Body of pancreas (tissue), 4 donors: ENCODE measurements around the gene JAML. TPM values are rescaled to one million over a fixed set of nuclear protein-coding genes. Genes with fewer than 3 reads are reported as not detected.

ENCODE experiments used
- ATAC-seq: fragments of 150-250 bp; one replicate; pipeline ENCODE4 v1.9.1; 2016
- DNase-seq, 4 donors: peaks; one replicate each; pipeline ENCODE4 v3.0.0-alpha.2; 2019
- H3K27ac ChIP-seq, 4 donors: fragments of 200-600 bp; sonication (generic); 1 replicate in 3 of 4; 2 replicates in 1 of 4; pipeline versions ENCODE4 v1.5.1 to v1.6.1; 2016 to 2019; ENCODE audit warnings: mild to moderate bottlenecking in 1 of 4, mixed read lengths in 1 of 4, moderate library complexity in 1 of 4
- H3K27me3 ChIP-seq, 2 donors: fragments of 200-600 bp; sonication (generic); one replicate each; pipeline ENCODE4 v1.6.0; 2016; ENCODE audit warnings: mild to moderate bottlenecking in 1 of 2
- H3K36me3 ChIP-seq, 2 donors: fragments of 200-600 bp; sonication (generic); replicated peaks in 1 of 2; 2 replicates each; pipeline ENCODE4 v1.5.1; 2016; ENCODE audit warnings: low read depth in 2 of 2; ENCODE audit not compliant: insufficient read depth in 1 of 2
- H3K4me1 ChIP-seq: fragments of 200-600 bp; sonication (generic); one replicate; pipeline ENCODE4 v1.6.0; 2016
- H3K4me3 ChIP-seq, 2 donors: fragments of 200-600 bp; sonication (generic); 1 replicate in 1 of 2; 2 replicates in 1 of 2; pipeline ENCODE4 v1.5.1; 2016 to 2019
- H3K9me3 ChIP-seq, 3 donors: fragments of 200-600 bp; sonication (generic); 1 replicate in 2 of 3; 2 replicates in 1 of 3; pipeline ENCODE4 v1.5.1; 2016
- CTCF ChIP-seq, 7 experiments: fragments of 450-650 bp in 4 of 7; fragments of 200-600 bp in 3 of 7; sonication (generic) in 3 of 7; IDR thresholded peaks; one replicate each; pipeline ENCODE4 v1.5.1; 2016 to 2019; ENCODE audit warnings: antibody characterized with exemption in 7 of 7
- POLR2A ChIP-seq, 3 donors: fragments of 450-650 bp; IDR thresholded peaks; one replicate each; pipeline ENCODE4 v1.6.1; 2016; ENCODE audit warnings: antibody characterized with exemption in 3 of 3, mild to moderate bottlenecking in 2 of 3
- WGBS, 2 donors: methylation state at CpG; one replicate each; pipeline ENCODE4 v1.1.5; 2017; 5-methylcytosine and 5-hydroxymethylcytosine counted together
- intact Hi-C: fragments of 100-400 bp; cut with DNase I; formaldehyde crosslinking; loops from one replicate; pipeline ENCODE4 v1.15.1; 2023
- small RNA-seq: library from RNA; depleted of rRNA; stranded (forward); fragments of <200 nt; gene quantifications from one replicate; pipeline ENCODE3, GENCODE V24; 2016
- total RNA-seq, 2 donors: library from RNA; depleted of rRNA; stranded (reverse); fragments of >200 nt; gene quantifications; one replicate each; pipeline ENCODE4 v1.1.0, GENCODE V29; 2016

JAML gene
- total RNA-seq, 2 donors from 2014 or later, result 0.99 to 4.9 TPM

GRCh38 chr11:118145285-118146227, 79.3 kb downstream of the JAML start:
- intact Hi-C loops, result loop anchor here (5.0 kb wide), 1 partner anchor 142 kb away; no protein-coding TSS in a partner anchor
- TF ChIP-seq POLR2A (IDR thresholded peaks at IDR 0.05) (peak in 1 of 3 donors; percentile 15), CTCF (IDR thresholded peaks at IDR 0.05) (peak; percentile 86 to 98 (median 91))
- peak overlapping the region; percentile 52 to 71 for H3K4me3 ChIP-seq
- peaks cover 6% of the 10 kb centered on the region for H3K4me1 ChIP-seq
- peaks cover 0 to 3% of the 10 kb centered on the region in 2 donors for H3K27me3 ChIP-seq
- no peaks in the 10 kb centered on the region for H3K9me3 ChIP-seq
- peak overlapping the region in 2 of 4 donors; percentile 38 to 41 for H3K27ac ChIP-seq
- WGBS, 2 donors, result 0 to 2% methylated on average over 10 to 70 of the region's 78 CpGs
- H3K36me3 ChIP-seq, result no peaks in the 10 kb centered on the region
- DNase-seq (peak; percentile 89 to 94 (median 93)), ATAC-seq (peak; percentile 97)

GRCh38 chr11:118144301-118145268, 80.2 kb downstream of the JAML start:
- Histone ChIP-seq H3K36me3 (no peaks in the 10 kb centered on the region), H3K4me1 (peaks cover 6% of the 10 kb centered on the region), H3K9me3 (no peaks in the 10 kb centered on the region), H3K27ac (peak overlapping the region in 1 of 4 donors; percentile 41), H3K27me3 (peaks cover 0 to 3% of the 10 kb centered on the region in 2 donors), H3K4me3 (no peak overlapping the region)
- WGBS, 2 donors, result 35 to 36% methylated on average over 19 to 20 of the region's 20 CpGs
- intact Hi-C loops, result loop anchor here (5.0 kb wide), 1 partner anchor 143 kb away; no protein-coding TSS in a partner anchor
- ATAC-seq (no peak), DNase-seq (no peak)
- TF ChIP-seq CTCF (IDR thresholded peaks at IDR 0.05), result no peak
- TF ChIP-seq POLR2A (IDR thresholded peaks at IDR 0.05), result no peak

Small RNAs within 50 kb of the gene (small RNA-seq; reads per million reads assigned to genes)
- not detected for gene HSPE1P18

Other genes with a start within 250 kb of the JAML start
- 10 to 100 TPM in 1 of 2 donors, 1 to 10 TPM in 1; 7.3 to 10.2 TPM for gene IL10RA, start 238.6 kb downstream of the JAML start, total RNA-seq
- 1 to 10 TPM in 1 of 2 donors, not detected in 1; 6.5 TPM for gene TMPRSS4, start 147.9 kb downstream of the JAML start, total RNA-seq
- not detected for gene SMIM35, start 138.0 kb downstream of the JAML start, total RNA-seq
- gene SCN4B, start 72.2 kb downstream of the JAML start, total RNA-seq, result 1 to 10 TPM in 1 of 2 donors, under 1 TPM in 1; 0.33 to 1.6 TPM
- under 1 TPM in 1 of 2 donors, not detected in 1; under 0.01 TPM for gene SCN2B, start 48.4 kb downstream of the JAML start, total RNA-seq
- gene MPZL3, start 27.4 kb upstream of the JAML start, total RNA-seq, result 1 to 10 TPM; 4.0 to 8.0 TPM
- gene MPZL2, start 39.3 kb upstream of the JAML start, total RNA-seq, result 10 to 100 TPM; 19.7 to 48.5 TPM
- 1 to 10 TPM in 1 of 2 donors, under 1 TPM in 1; 0.99 to 3.1 TPM for gene CD3E, start 79.7 kb upstream of the JAML start, total RNA-seq
- gene CD3D, start 117.7 kb upstream of the JAML start, total RNA-seq, result 1 to 10 TPM in 1 of 2 donors, not detected in 1; 1.6 TPM
- not detected for gene CD3G, start 119.3 kb upstream of the JAML start, total RNA-seq
- 10 to 100 TPM; 29.6 to 31.3 TPM for gene UBE4A, start 134.6 kb upstream of the JAML start, total RNA-seq
- gene ATP5MG, start 176.6 kb upstream of the JAML start, total RNA-seq, result 10 to 100 TPM; 45.2 to 91.3 TPM
- 100 to 1,000 TPM in 1 of 2 donors, 10 to 100 TPM in 1; 62.6 to 209 TPM for gene KMT2A, start 211.5 kb upstream of the JAML start, total RNA-seq